GM23338 (cell line): ENCODE measurements around the gene RHCG.

ENCODE experiments used
- CREB1 ChIP-seq: fragments of 250-450 bp; sonication (Bioruptor Pico); IDR thresholded peaks from 2 replicates; pipeline ENCODE4 v1.5.0; 2020; ENCODE audit warnings: low read depth, mild to moderate bottlenecking, moderate library complexity
- CTCF ChIP-seq, 2 experiments: fragments of 200-600 bp in 1 of 2; sonication (generic) in 1 of 2; conservative IDR thresholded peaks; 2 replicates each; pipeline versions ENCODE4 v1.5.1 to v1.6.1; 2016 to 2017; ENCODE audit warnings: antibody characterized with exemption in 2 of 2, low read depth in 2 of 2, mild to moderate bottlenecking in 2 of 2, moderate library complexity in 1 of 2
- ETS1 ChIP-seq: IDR thresholded peaks from 2 replicates; pipeline ENCODE4 v1.6.1; 2016; ENCODE audit warnings: antibody characterized with exemption
- EZH2 ChIP-seq: fragments of 200-600 bp; sonication (generic); IDR thresholded peaks from one replicate; pipeline ENCODE4 v1.8.0; 2017; ENCODE audit warnings: antibody characterized with exemption, mild to moderate bottlenecking, low read depth; ENCODE audit not compliant: unreplicated experiment
- EZH2phosphoT487 ChIP-seq: fragments of 200-600 bp; sonication (generic); IDR thresholded peaks from one replicate; pipeline ENCODE4 v1.8.1; 2018; ENCODE audit warnings: antibody characterized with exemption; ENCODE audit not compliant: unreplicated experiment
- JUNB ChIP-seq: IDR thresholded peaks from one replicate; pipeline ENCODE4 v1.6.1; 2016; ENCODE audit warnings: antibody characterized with exemption; ENCODE audit not compliant: unreplicated experiment
- POLR2AphosphoS5 ChIP-seq: IDR thresholded peaks from 2 replicates; pipeline ENCODE4 v1.6.1; 2016; ENCODE audit warnings: antibody characterized with exemption, low read depth
- REST ChIP-seq: IDR thresholded peaks from one replicate; pipeline ENCODE4 v1.6.1; 2018; ENCODE audit warnings: antibody characterized with exemption; ENCODE audit not compliant: unreplicated experiment
- STAT1 ChIP-seq: IDR thresholded peaks from one replicate; pipeline ENCODE4 v1.6.1; 2016; ENCODE audit warnings: antibody characterized with exemption; ENCODE audit not compliant: unreplicated experiment
- ZNF114 ChIP-seq: fragments of 250-450 bp; sonication (Bioruptor Pico); IDR thresholded peaks from 2 replicates; pipeline ENCODE4 v1.5.0; 2020; ENCODE audit warnings: mild to moderate bottlenecking, moderate library complexity
- ZNF331 ChIP-seq: fragments of 250-450 bp; sonication (Bioruptor Pico); IDR thresholded peaks from 2 replicates; pipeline ENCODE4 v1.5.0; 2020; ENCODE audit warnings: low read depth, mild to moderate bottlenecking, moderate library complexity
- ZNF462 ChIP-seq: fragments of 250-450 bp; sonication (Bioruptor Pico); IDR thresholded peaks from 2 replicates; pipeline ENCODE4 v1.5.0; 2020; ENCODE audit warnings: mild to moderate bottlenecking, moderate library complexity

GRCh38 chr15:89436560-89437311 lies 59.6 kb downstream of the RHCG start:
- TF ChIP-seq CTCF (conservative IDR thresholded peaks at IDR 0.05; ENCODE audit: low read depth in 2 of 2) (peak; percentile 36 to 56), POLR2AphosphoS5 (no peak), EZH2phosphoT487 (no peak), EZH2 (no peak), REST (no peak), JUNB (no peak), CREB1 (CRISPR knock-in tag) (no peak), ETS1 (no peak), STAT1 (no peak), ZNF331 (CRISPR knock-in tag) (no peak), ZNF114 (no peak), ZNF462 (no peak)
